Activated T-cell treated with anti-CD3 and anti-CD28 coated beads, Interleukin-2, amount 50 U/mL, for 1 hour (primary cell): Measurements from ENCODE around the gene ZFP42.
"Not testable (repeated sequence)": the region's sequence is repeated elsewhere in the genome, so short reads cannot be mapped to it uniquely, and the experiment has no call there.

Experiments used
- DNase-seq: peaks from one replicate; pipeline ENCODE4 v3.0.0-alpha.2; 2020

The ZFP42 gene

DNA sequence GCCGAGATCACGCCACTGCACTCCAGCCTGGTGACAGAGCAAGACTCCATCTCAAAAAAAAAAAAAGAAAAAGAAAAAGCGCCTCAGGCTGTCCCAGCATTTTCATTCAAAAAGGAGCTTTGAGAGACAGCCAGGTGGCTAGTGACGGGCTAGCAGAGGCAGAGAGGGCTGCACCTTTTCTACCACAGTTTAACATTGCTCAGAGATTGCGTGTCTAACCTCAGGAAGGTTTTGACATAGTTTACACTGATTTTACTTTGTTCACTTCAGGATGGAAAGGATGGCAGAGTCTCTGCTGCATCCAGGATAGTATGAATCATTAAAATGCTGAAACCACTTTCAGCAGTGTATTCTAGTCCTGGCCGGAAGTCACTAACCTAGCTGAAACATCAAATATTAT lies 28.1 kb downstream of the ZFP42 start:
- DNase-seq: no peak

GRCh38 chr4:188025476-188025875 lies 29.9 kb downstream of the ZFP42 start:
- no peak for DNase-seq

GRCh38 chr4:188029114-188029513 lies 33.5 kb downstream of the ZFP42 start:
- no peak for DNase-seq

- DNase-seq: no peak
These were observed 34.8 kb downstream of the ZFP42 start for GRCh38 chr4:188030401-188030800.

DNA sequence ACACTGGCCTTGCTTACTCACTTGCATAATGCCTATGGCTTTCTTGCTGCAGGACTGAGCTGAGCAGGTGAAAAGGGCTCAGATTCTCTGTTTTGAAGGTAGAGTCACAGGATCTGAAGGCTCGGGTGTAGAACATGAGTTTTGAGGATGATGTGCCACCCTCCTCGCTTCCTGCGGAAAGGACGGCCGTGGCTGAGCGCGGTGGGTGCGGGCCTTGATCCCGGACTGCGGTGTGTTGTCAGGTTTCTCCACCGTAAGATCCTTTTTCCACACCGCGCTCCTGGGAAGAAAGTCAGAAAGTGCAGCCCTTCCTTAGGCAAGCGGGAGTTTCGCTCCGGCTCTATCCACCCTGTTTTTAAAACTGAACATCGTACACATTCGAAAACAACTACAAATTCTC lies 36.2 kb downstream of the ZFP42 start:
- no peak for DNase-seq

DNA sequence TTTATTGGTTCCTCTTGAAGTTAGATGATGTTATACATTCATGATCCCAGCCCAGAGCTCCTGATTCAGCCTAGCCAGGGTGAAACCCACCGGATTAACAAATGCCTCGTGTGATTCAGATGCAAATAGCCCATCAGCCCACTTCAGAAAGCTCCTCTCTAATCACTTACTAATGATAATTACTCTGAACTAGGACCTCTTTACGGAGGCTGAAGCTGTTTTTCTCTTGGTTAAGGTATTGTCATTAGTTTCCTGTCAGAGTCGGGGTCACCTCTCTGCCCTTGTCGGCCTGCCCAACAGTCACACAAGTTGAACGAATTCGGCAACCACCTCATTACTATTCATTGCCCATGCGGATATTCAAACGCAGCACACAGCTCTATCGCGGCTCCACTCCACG lies 36.6 kb downstream of the ZFP42 start:
- no peak for DNase-seq

GRCh38 chr4:188032583-188032982 lies 37.0 kb downstream of the ZFP42 start:
- DNase-seq: no peak

- DNase-seq: no peak
These were observed 41.6 kb downstream of the ZFP42 start for GRCh38 chr4:188037003-188037713.

DNA sequence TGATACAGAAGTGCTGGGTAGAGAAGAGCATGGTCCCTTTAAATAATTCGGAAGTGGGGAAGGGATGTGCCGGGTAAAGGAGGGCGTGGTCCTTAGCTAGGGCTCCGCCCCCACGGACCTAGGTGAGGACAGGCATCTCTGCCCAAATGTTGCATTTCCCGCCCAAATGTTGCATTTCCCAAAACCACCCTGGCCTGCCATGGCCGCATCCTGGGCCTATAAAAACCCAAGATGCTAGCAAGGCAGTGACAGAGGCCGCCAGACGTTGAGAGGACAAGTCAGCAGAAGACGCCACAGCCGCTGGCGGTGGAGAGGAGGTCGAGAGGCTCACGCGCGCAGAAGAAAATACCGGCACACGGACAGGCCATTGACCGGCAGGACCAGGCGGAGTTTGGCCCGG lies 46.1 kb downstream of the ZFP42 start:
- DNase-seq: no peak

GRCh38 chr4:188042191-188042590 lies 46.6 kb downstream of the ZFP42 start:
- no peak for DNase-seq

- DNase-seq: no peak
These were observed 47.6 kb downstream of the ZFP42 start for GRCh38 chr4:188043154-188043553.

DNA sequence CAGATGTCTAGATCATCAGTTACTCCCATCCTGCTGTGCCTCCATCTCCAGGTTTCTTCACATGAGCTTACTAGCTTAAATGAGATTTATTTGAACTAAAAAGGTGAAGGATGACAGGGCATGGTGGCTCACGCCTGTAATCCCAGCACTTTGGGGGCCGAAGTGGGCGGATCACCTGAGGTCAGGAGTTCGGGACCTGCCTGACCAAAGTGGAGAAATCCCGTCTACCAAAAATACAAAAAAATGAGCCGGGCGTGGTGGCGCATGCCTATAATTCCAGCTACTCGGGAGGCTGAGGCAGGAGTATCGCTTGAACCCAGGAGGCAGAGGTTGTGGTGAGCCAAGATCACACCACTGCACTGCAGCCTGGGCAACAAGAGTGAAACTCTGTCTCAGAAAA lies 49.9 kb downstream of the ZFP42 start:
- not testable (repeated sequence) for DNase-seq

GRCh38 chr4:188046657-188047056 lies 51.1 kb downstream of the ZFP42 start:
- DNase-seq: no peak

GRCh38 chr4:188053302-188053701 lies 57.7 kb downstream of the ZFP42 start:
- DNase-seq: no peak
